WTC11 (cell line): ENCODE measurements around the gene HCRTR1.

Experiments
- TF ChIP-seq, protein P1 (sequence below): sonication (generic); formaldehyde crosslinking; IDR thresholded peaks from 2 replicates; pipeline ENCODE4 v1.8.1; 2023; ENCODE audit warnings: mild to moderate bottlenecking, missing genetic modification reagents, moderate library complexity
- TF ChIP-seq, protein P2 (sequence below): sonication (generic); formaldehyde crosslinking; IDR thresholded peaks from 2 replicates; pipeline ENCODE4 v1.8.1; 2022; ENCODE audit warnings: mild to moderate bottlenecking, moderate library complexity, missing genetic modification reagents
- TF ChIP-seq, protein P3 (sequence below): fragments of 200-600 bp; IDR thresholded peaks from 2 replicates; pipeline ENCODE4 v1.8.0; 2022; ENCODE audit warnings: antibody characterized with exemption

DNA sequence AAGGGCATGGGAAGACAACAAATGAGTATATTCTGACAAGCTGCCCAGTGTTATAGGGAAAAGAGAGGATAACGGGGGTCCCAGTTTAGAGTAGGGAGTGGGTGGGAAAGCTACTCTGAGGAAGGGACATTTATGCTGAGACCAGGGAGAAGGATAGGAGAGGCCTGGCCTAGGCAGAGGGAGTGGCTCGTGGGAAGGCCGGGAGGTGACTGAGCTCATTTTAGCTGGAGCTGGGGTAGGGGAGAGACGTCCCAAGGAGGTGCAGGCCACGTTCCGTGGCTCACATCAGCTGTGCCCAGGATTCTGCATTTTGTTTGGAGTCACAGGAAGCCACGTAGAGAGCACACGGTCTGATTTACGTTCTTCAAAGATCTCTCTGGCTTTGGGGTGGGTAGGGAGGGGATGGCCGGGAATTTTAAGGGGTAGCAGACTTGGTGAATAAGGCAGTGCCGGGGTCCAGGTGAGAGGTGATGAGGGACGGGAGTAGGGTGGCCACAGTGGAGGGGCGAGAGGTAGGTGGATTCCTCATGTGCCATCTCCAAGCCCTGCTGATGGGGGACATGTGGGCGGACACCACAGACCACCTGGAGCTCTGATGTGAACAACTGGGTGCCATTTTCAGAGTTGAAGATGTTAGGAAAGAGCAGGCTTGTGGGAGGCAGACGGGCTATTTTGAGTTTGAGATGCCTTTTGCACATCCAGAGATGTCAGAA lies 36.4 kb upstream of the HCRTR1 start:
- TF ChIP-seq, protein P1, sequence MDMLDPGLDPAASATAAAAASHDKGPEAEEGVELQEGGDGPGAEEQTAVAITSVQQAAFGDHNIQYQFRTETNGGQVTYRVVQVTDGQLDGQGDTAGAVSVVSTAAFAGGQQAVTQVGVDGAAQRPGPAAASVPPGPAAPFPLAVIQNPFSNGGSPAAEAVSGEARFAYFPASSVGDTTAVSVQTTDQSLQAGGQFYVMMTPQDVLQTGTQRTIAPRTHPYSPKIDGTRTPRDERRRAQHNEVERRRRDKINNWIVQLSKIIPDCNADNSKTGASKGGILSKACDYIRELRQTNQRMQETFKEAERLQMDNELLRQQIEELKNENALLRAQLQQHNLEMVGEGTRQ (CRISPR knock-in tag), result no peak
- TF ChIP-seq, protein P2, sequence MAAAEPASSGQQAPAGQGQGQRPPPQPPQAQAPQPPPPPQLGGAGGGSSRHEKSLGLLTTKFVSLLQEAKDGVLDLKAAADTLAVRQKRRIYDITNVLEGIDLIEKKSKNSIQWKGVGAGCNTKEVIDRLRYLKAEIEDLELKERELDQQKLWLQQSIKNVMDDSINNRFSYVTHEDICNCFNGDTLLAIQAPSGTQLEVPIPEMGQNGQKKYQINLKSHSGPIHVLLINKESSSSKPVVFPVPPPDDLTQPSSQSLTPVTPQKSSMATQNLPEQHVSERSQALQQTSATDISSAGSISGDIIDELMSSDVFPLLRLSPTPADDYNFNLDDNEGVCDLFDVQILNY (CRISPR knock-in tag), result no peak
- TF ChIP-seq, protein P3, sequence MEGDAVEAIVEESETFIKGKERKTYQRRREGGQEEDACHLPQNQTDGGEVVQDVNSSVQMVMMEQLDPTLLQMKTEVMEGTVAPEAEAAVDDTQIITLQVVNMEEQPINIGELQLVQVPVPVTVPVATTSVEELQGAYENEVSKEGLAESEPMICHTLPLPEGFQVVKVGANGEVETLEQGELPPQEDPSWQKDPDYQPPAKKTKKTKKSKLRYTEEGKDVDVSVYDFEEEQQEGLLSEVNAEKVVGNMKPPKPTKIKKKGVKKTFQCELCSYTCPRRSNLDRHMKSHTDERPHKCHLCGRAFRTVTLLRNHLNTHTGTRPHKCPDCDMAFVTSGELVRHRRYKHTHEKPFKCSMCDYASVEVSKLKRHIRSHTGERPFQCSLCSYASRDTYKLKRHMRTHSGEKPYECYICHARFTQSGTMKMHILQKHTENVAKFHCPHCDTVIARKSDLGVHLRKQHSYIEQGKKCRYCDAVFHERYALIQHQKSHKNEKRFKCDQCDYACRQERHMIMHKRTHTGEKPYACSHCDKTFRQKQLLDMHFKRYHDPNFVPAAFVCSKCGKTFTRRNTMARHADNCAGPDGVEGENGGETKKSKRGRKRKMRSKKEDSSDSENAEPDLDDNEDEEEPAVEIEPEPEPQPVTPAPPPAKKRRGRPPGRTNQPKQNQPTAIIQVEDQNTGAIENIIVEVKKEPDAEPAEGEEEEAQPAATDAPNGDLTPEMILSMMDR, result no peak
